Heart left ventricle (tissue), 16 donors: ENCODE measurements around the gene TBL1XR1. TPM values are rescaled to one million over a fixed set of nuclear protein-coding genes. Genes with fewer than 3 reads are reported as not detected.

Experiments used
- ATAC-seq, 4 donors: fragments of 200-7000 bp; cut with Tn5 transposase; one replicate each; pipeline ENCODE4 v1.9.1; 2020 to 2022; ENCODE audit warnings: moderate library complexity in 4 of 4, mild to moderate bottlenecking in 3 of 4, moderate number of reproducible peaks in 1 of 4
- DNase-seq, 5 donors: peaks; one replicate each; pipeline ENCODE4 v3.0.0-alpha.2; 2020
- H3K27ac ChIP-seq, 12 donors: fragments of 200-600 bp; sonication (generic) in 4 of 12; one replicate each; pipeline versions ENCODE4 v1.5.0 to v1.8.0; 2016 to 2022; ENCODE audit warnings: mild to moderate bottlenecking in 2 of 12
- H3K27me3 ChIP-seq, 9 donors: fragments of 200-600 bp; sonication (generic) in 2 of 9; one replicate each; pipeline versions ENCODE4 v1.5.1 to v1.8.0; 2016 to 2022; ENCODE audit warnings: mild to moderate bottlenecking in 3 of 9
- H3K36me3 ChIP-seq, 9 donors: fragments of 200-600 bp; sonication (generic) in 2 of 9; one replicate each; pipeline versions ENCODE4 v1.5.0 to v1.8.0; 2018 to 2022; ENCODE audit warnings: mild to moderate bottlenecking in 2 of 9
- H3K4me1 ChIP-seq, 12 donors: fragments of 200-600 bp; sonication (generic) in 4 of 12; one replicate each; pipeline versions ENCODE4 v1.5.0 to v1.8.0; 2016 to 2022; ENCODE audit warnings: mild to moderate bottlenecking in 3 of 12
- H3K4me3 ChIP-seq, 12 donors: fragments of 200-600 bp; sonication (generic) in 4 of 12; one replicate each; pipeline versions ENCODE4 v1.5.0 to v1.8.0; 2017 to 2022; ENCODE audit warnings: mild to moderate bottlenecking in 9 of 12, moderate library complexity in 4 of 12
- H3K9me3 ChIP-seq, 12 donors: fragments of 200-600 bp; sonication (generic) in 4 of 12; one replicate each; pipeline versions ENCODE4 v1.5.0 to v1.8.0; 2016 to 2022; ENCODE audit warnings: mild to moderate bottlenecking in 1 of 12
- POLR2A ChIP-seq, 2 donors: fragments of 450-650 bp; IDR thresholded peaks; one replicate each; pipeline ENCODE4 v1.6.1; 2017; ENCODE audit warnings: antibody characterized with exemption in 2 of 2, mild to moderate bottlenecking in 2 of 2, moderate library complexity in 2 of 2
- WGBS, 4 donors: extraction: QIAGEN DNeasy Blood & Tissue Kit in 2 of 4; methylation state at CpG; one replicate each; pipeline versions ENCODE4 v1.1.5 to v1.1.7; 2013 to 2018; 5-methylcytosine and 5-hydroxymethylcytosine counted together
- intact Hi-C, 10 donors: fragments of 100-400 bp; cut with DNase I; formaldehyde crosslinking; loops; one replicate each; pipeline versions ENCODE4 v1.11.1 to v1.14.2; 2022
- polyA plus RNA-seq, 2 donors: library from polyadenylated mRNA; stranded (reverse); fragments of 200-250 nt; gene quantifications; one replicate each; pipeline ENCODE4 v1.2.3, GENCODE V29; 2013
- total RNA-seq, 9 donors: library from RNA; depleted of rRNA in 2 of 9; stranded (reverse); fragments of >200 nt in 2 of 9; fragmentation: NEBNext Ultra II Directional in 3 of 9; extraction: Animal tissue kit (Norgen Biotek cat#: 25700) in 3 of 9; gene quantifications; one replicate each; pipeline versions ENCODE4 v1.1.0 to v1.2.4, GENCODE V29; 2016 to 2023
- TF ChIP-seq, protein P1 (sequence below), 12 donors: fragments of 200-600 bp; sonication (generic) in 4 of 12; IDR thresholded peaks; one replicate each; pipeline versions ENCODE4 v1.5.0 to v1.8.0; 2018 to 2022; ENCODE audit warnings: antibody characterized with exemption in 12 of 12, mild to moderate bottlenecking in 5 of 12
- donor health status: ischemic (EF 13 %, LVEDD 7.1; RV severe dilation, severe dysfunction).
- donor health status: healthy with polysubstance abuse.
- donor health status: DM: no; HTN: yes; CAD: no.
- donor health status: DM: no; HTN: no; CAD: no.
- donor health status: ischemic (EF 25% LVEDD 6.9; RV normal size, moderate dysfunction).
- donor health status: ischemic (EF 25% LVEDD 5.7; RV mildly dilated, moderate dysfunction).
- donor health status: healthy.
- donor health status: DM: yes; HTN: yes; CAD: no.
- donor health status: ischemic (EF 35%, LVEDD 5.7; RV mildly dilated, moderate dysfunction).
- donor health status: nonischemic (EF 11% LVEDD 7.7; RV severe dilation, severe dysfunction).
- donor health status: DM: yes; HTN: yes; CAD: no.
- donor health status: PGD.
- donor health status: ischemic (EF 29% LVEDD 5.4; RV normal size, mild dysfunction).
- donor health status: nonischemic (EF 23%, LVEDD 6.1; RV moderate dilation, normal function).

TBL1XR1 gene
- total and polyA plus RNA-seq, 11 donors: 24.0 to 176 (median 119) TPM

DNA sequence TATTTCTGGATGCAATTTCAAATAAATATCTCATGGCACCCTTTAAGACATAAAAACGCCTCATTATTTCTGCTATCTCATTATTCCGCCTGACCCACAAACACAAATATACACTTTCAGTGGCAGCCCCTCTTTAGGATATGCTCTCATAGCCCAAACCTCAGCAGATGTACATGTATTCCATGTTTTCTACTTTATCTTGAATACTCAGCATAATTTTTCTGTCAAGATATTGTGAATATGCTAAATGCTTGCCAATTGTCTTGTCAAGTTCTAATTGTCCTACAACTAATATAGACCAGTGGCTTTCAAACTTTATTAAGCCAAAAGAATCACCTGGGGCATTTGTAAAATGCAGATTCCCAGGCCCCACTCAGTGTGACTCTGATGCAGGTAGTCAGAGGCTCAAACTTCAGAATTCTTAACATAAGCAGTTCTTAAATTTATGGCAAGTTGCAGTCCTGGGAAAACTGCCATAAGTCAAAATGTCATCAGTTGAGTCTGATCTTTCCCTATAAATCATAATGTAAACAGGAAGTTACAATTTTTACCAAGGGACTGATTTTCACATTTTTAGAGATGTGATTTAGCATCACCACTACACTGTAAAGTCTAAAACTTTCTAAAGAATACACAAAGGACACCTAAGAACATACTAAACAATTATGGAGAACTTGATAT is 135.1 kb downstream of the TBL1XR1 start:
- no peaks in the 10 kb centered on the region for H3K27me3 ChIP-seq
- intact Hi-C loops: loop anchor here in 2 of 10 donors (5.0 to 10.0 kb wide), 3 partner anchors 63 to 300 kb away; no protein-coding TSS in a partner anchor
- H3K4me3 ChIP-seq: no peak overlapping the region
- WGBS, 4 donors: 77 to 86% (median 80%) methylated on average over 2 of the region's 2 CpGs
- peaks cover 0 to 3% (median 0%) of the 10 kb centered on the region in 9 donors for H3K36me3 ChIP-seq
- no peaks in the 10 kb centered on the region for H3K9me3 ChIP-seq
- peaks cover 4 to 80% (median 46%) of the 10 kb centered on the region in 12 donors for H3K4me1 ChIP-seq
- ATAC-seq: no peak
- DNase-seq: no peak
- no peak overlapping the region for H3K27ac ChIP-seq
- TF ChIP-seq, protein P1, sequence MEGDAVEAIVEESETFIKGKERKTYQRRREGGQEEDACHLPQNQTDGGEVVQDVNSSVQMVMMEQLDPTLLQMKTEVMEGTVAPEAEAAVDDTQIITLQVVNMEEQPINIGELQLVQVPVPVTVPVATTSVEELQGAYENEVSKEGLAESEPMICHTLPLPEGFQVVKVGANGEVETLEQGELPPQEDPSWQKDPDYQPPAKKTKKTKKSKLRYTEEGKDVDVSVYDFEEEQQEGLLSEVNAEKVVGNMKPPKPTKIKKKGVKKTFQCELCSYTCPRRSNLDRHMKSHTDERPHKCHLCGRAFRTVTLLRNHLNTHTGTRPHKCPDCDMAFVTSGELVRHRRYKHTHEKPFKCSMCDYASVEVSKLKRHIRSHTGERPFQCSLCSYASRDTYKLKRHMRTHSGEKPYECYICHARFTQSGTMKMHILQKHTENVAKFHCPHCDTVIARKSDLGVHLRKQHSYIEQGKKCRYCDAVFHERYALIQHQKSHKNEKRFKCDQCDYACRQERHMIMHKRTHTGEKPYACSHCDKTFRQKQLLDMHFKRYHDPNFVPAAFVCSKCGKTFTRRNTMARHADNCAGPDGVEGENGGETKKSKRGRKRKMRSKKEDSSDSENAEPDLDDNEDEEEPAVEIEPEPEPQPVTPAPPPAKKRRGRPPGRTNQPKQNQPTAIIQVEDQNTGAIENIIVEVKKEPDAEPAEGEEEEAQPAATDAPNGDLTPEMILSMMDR (IDR thresholded peaks at IDR 0.05): no peak
- no peak for TF ChIP-seq POLR2A (IDR thresholded peaks at IDR 0.05)

DNA sequence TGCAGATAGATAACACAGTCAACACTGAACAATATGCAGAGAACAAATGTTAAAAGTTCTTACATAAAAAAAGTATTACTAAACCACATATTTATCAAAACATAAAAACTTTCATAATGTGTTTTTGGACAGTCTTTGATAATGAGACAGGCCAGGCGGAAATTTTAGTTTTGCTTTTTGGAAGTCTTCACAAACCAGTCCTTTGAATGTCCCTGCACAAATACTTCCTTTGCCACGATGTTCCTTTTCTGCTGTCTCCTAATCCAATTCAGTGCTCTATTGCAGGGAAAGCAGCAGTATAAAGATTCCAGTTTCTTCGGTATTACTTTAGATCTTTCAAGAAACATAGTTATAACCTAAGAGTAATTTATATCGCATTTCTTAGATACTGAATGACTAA is 135.9 kb downstream of the TBL1XR1 start:
- TF ChIP-seq, protein P1 (IDR thresholded peaks at IDR 0.05): no peak
- no peak for TF ChIP-seq POLR2A (IDR thresholded peaks at IDR 0.05)
- H3K4me3 ChIP-seq: no peak overlapping the region
- H3K4me1 ChIP-seq: peaks cover 4 to 83% (median 48%) of the 10 kb centered on the region in 12 donors
- intact Hi-C loops: loop anchor here in 2 of 10 donors (5.0 to 10.0 kb wide), 3 partner anchors 63 to 301 kb away; no protein-coding TSS in a partner anchor
- ATAC-seq (no peak), DNase-seq (no peak)
- H3K9me3 ChIP-seq: no peaks in the 10 kb centered on the region
- 56 to 64% (median 61%) methylated on average over 4 of the region's 4 CpGs for WGBS, 4 donors
- peaks cover 0 to 3% (median 0%) of the 10 kb centered on the region in 9 donors for H3K36me3 ChIP-seq
- no peaks in the 10 kb centered on the region for H3K27me3 ChIP-seq
- H3K27ac ChIP-seq: peak overlapping the region in 1 of 12 donors; percentile 6

DNA sequence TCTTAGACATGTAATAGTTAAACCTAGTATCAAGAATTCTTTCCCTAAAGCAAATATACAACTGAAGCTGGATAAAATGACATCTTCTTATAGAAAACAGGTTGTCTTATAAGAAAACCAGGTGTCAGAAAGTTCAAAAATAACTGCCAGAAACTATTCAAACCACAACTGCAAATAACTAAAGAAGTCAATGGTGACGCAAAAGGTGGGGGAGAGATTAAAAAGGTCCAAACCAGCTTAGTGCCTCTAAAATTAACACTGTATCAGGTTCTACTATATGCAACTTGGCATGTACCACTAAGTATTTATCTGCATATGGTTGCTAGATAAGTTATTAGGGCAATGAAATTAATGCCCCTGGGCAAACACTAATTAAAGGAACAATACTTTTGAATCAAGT is 136.8 kb downstream of the TBL1XR1 start:
- 46 to 69% (median 57%) methylated on average over 1 of the region's 1 CpG for WGBS, 4 donors
- H3K4me1 ChIP-seq: peaks cover 4 to 83% (median 48%) of the 10 kb centered on the region in 12 donors

DNA sequence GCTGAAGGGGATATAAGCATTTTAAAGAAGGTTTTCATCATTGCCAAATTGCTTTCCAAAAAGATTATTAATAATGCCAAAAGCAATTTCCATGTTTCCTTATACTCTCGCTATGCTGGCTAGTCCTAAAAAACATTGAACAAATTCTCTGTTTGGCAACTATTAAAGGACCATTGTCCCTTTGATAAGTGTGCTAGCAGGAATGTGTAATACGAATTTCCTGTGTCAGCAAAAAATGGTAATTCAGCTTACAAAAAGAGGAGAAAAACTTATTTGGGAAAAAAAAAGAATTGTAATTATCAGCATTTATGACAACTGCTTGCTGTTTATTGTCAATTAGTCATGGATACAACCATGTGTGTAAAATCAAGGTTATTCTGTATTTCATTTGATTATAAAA is 138.6 kb downstream of the TBL1XR1 start:
- Histone ChIP-seq H3K4me3 (no peak overlapping the region), H3K27me3 (no peaks in the 10 kb centered on the region), H3K36me3 (peaks cover 0 to 3% (median 0%) of the 10 kb centered on the region in 9 donors), H3K27ac (no peak overlapping the region), H3K4me1 (peaks cover 0 to 72% (median 39%) of the 10 kb centered on the region in 12 donors), H3K9me3 (no peaks in the 10 kb centered on the region)
- 71 to 78% (median 75%) methylated on average over 2 of the region's 2 CpGs for WGBS, 4 donors
- intact Hi-C loops: loop anchor here in 4 of 10 donors (5.0 to 10.0 kb wide), 7 partner anchors 136 to 1269 kb away; partner anchors contain the start of gene TBL1XR1 (in 1 of the 4)
- no peak for TF ChIP-seq POLR2A (IDR thresholded peaks at IDR 0.05)
- TF ChIP-seq, protein P1 (IDR thresholded peaks at IDR 0.05): no peak
- ATAC-seq (no peak), DNase-seq (no peak)

More for the DNA sequence above, 136.8 kb downstream of the TBL1XR1 start:
- H3K36me3 ChIP-seq: peaks cover 0 to 3% (median 0%) of the 10 kb centered on the region in 9 donors
- DNase-seq (no peak), ATAC-seq (peak in 1 of 4 donors; percentile 41)
- no peaks in the 10 kb centered on the region for H3K9me3 ChIP-seq
- intact Hi-C loops: loop anchor here in 2 of 10 donors (5.0 to 10.0 kb wide), 3 partner anchors 64 to 302 kb away; no protein-coding TSS in a partner anchor
- no peaks in the 10 kb centered on the region for H3K27me3 ChIP-seq
- TF ChIP-seq, protein P1 (IDR thresholded peaks at IDR 0.05): no peak
- no peak for TF ChIP-seq POLR2A (IDR thresholded peaks at IDR 0.05)
- no peak overlapping the region for H3K27ac ChIP-seq
- H3K4me3 ChIP-seq: no peak overlapping the region
